H1 (cell line): ENCODE data around the gene DMRTA1. TPM values are rescaled to one million over a fixed set of nuclear protein-coding genes. Genes with fewer than 3 reads are reported as not detected.

Experiments
- CTCF ChIA-PET: fragments of 300-600 bp; sonication (Branson Sonifier 250); formaldehyde crosslinking; loops from one replicate; lab custom pipeline; 2021; ENCODE audit not compliant: partially characterized antibody; lab: Charles Lee
- POLR2A ChIA-PET: fragments of 300-600 bp; sonication (Branson Sonifier 250); formaldehyde crosslinking; loops from one replicate; lab custom pipeline; 2021; ENCODE audit warnings: inconsistent platforms; ENCODE audit not compliant: partially characterized antibody; lab: Charles Lee
- DNase-seq, 2 experiments: peaks; one replicate each; pipeline versions ENCODE4 v3.0.0 to v3.0.0-alpha.2; 2010 to 2022; ENCODE audit warnings: low spot score in 2 of 2, low read depth in 1 of 2, mixed read lengths in 1 of 2
- FAIRE-seq: peaks from 2 replicates; lab custom pipeline; 2011; peaks lifted over from hg19 to GRCh38; lab: Jason Lieb, UNC
- H2AFZ ChIP-seq: 2 replicates; pipeline ENCODE4 v1.8.1; 2012; ENCODE audit warnings: low read length, inconsistent platforms
- H2AK5ac ChIP-seq: 2 replicates; pipeline ENCODE4 v1.6.1; 2013; ENCODE audit warnings: low read depth, low read length
- H2BK120ac ChIP-seq: replicated peaks from 2 replicates; pipeline ENCODE3; 2013; ENCODE audit warnings: low read depth, low read length, inconsistent platforms
- H2BK12ac ChIP-seq: 2 replicates; pipeline ENCODE4 v1.6.1; 2013; ENCODE audit warnings: low read depth, low read length
- H2BK15ac ChIP-seq: 2 replicates; pipeline ENCODE4 v1.6.1; 2013; ENCODE audit warnings: low read length
- H2BK20ac ChIP-seq: 2 replicates; pipeline ENCODE4 v1.6.1; 2013; ENCODE audit warnings: low read length
- H2BK5ac ChIP-seq: 2 replicates; pipeline ENCODE4 v1.6.1; 2013; ENCODE audit warnings: low read depth, low read length
- H3K14ac ChIP-seq: 2 replicates; pipeline ENCODE4 v1.6.1; 2013; ENCODE audit warnings: inconsistent platforms; ENCODE audit not compliant: insufficient read length
- H3K18ac ChIP-seq: 2 replicates; pipeline ENCODE4 v1.6.1; 2013; ENCODE audit warnings: low read length; ENCODE audit errors: extremely low read depth
- H3K23ac ChIP-seq: 2 replicates; pipeline ENCODE4 v1.6.1; 2013; ENCODE audit warnings: inconsistent platforms; ENCODE audit not compliant: insufficient read length
- H3K23me2 ChIP-seq: 2 replicates; pipeline ENCODE4 v1.6.1; 2013; ENCODE audit warnings: low read depth, low read length
- H3K27ac ChIP-seq: 2 replicates; pipeline ENCODE4 v1.6.1; 2011; ENCODE audit warnings: low read depth, low read length, inconsistent platforms
- H3K27me3 ChIP-seq, 4 experiments: replicated peaks in 1 of 4; 1 replicate in 1 of 4; 2 replicates in 3 of 4; pipeline versions ENCODE4 v1.6.1 to v1.8.1; 2011 to 2013; ENCODE audit warnings: low read length in 3 of 4, mild to moderate bottlenecking in 3 of 4, inconsistent platforms in 2 of 4, mixed read lengths in 2 of 4, moderate library complexity in 1 of 4; ENCODE audit not compliant: control insufficient read depth in 3 of 4, insufficient read depth in 3 of 4; ENCODE audit errors: extremely low read depth in 1 of 4
- H3K36me3 ChIP-seq, 4 experiments: 2 replicates each; pipeline versions ENCODE4 v1.6.1 to v1.8.1; 2011 to 2013; ENCODE audit warnings: mild to moderate bottlenecking in 4 of 4, low read length in 3 of 4, moderate library complexity in 2 of 4, control low read depth in 1 of 4, inconsistent platforms in 1 of 4; ENCODE audit not compliant: insufficient read depth in 4 of 4, control insufficient read depth in 2 of 4
- H3K4ac ChIP-seq: replicated peaks from 2 replicates; pipeline ENCODE3; 2013; ENCODE audit warnings: low read length, low read depth, mixed read lengths, inconsistent platforms; ENCODE audit not compliant: insufficient read length
- H3K4me1 ChIP-seq, 4 experiments: replicated peaks in 1 of 4; 1 replicate in 1 of 4; 2 replicates in 3 of 4; pipeline versions ENCODE4 v1.6.1 to v1.8.1; 2011 to 2013; ENCODE audit warnings: low read length in 3 of 4, inconsistent platforms in 2 of 4, mixed read lengths in 1 of 4; ENCODE audit not compliant: insufficient read depth in 4 of 4, control insufficient read depth in 3 of 4
- H3K4me2 ChIP-seq, 2 experiments: 2 replicates each; pipeline versions ENCODE4 v1.6.1 to v1.8.1; 2011 to 2013; ENCODE audit warnings: low read depth in 2 of 2, low read length in 2 of 2, control low read depth in 1 of 2, inconsistent platforms in 1 of 2, mild to moderate bottlenecking in 1 of 2; ENCODE audit not compliant: insufficient read depth in 1 of 2
- H3K4me3 ChIP-seq, 4 experiments: fragments of 200-600, 300-600 bp in 1 of 4; sonication (generic), shearing (Covaris generic), sonication (Bioruptor Twin) in 1 of 4; 2 replicates each; pipeline versions ENCODE4 v1.5.1 to v1.8.1; 2011 to 2016; ENCODE audit warnings: low read length in 4 of 4, low read depth in 3 of 4, control low read depth in 2 of 4, inconsistent platforms in 2 of 4, mild to moderate bottlenecking in 2 of 4, mixed read lengths in 1 of 4, moderate library complexity in 1 of 4; ENCODE audit not compliant: insufficient read depth in 2 of 4; ENCODE audit errors: extremely low read depth in 1 of 4
- H3K56ac ChIP-seq: replicated peaks from 2 replicates; pipeline ENCODE3; 2013; ENCODE audit warnings: low read depth, mild to moderate bottlenecking, mixed read lengths, low read length, inconsistent platforms; ENCODE audit not compliant: insufficient read length
- H3K79me1 ChIP-seq: 2 replicates; pipeline ENCODE4 v1.6.1; 2013; ENCODE audit warnings: low read depth, low read length, control low read depth
- H3K79me2 ChIP-seq, 2 experiments: 2 replicates each; pipeline versions ENCODE4 v1.6.1 to v1.8.1; 2012 to 2013; ENCODE audit warnings: low read length in 2 of 2, mild to moderate bottlenecking in 2 of 2, inconsistent platforms in 1 of 2; ENCODE audit not compliant: insufficient read depth in 2 of 2, control insufficient read depth in 1 of 2
- H3K9ac ChIP-seq, 4 experiments: replicated peaks in 1 of 4; 1 replicate in 1 of 4; 2 replicates in 3 of 4; pipeline versions ENCODE4 v1.6.1 to v1.8.1; 2011 to 2013; ENCODE audit warnings: low read depth in 3 of 4, low read length in 3 of 4, control low read depth in 2 of 4, mild to moderate bottlenecking in 2 of 4, moderate library complexity in 2 of 4, inconsistent platforms in 1 of 4; ENCODE audit errors: extremely low read depth in 1 of 4
- H3K9me3 ChIP-seq, 2 experiments: 2 replicates each; pipeline versions ENCODE4 v1.6.1 to v1.8.1; 2012 to 2013; ENCODE audit warnings: mild to moderate bottlenecking in 2 of 2, moderate library complexity in 2 of 2, control low read depth in 1 of 2, inconsistent platforms in 1 of 2, low read depth in 1 of 2, low read length in 1 of 2, mixed read lengths in 1 of 2; ENCODE audit not compliant: insufficient read depth in 2 of 2
- H4K20me1 ChIP-seq, 2 experiments: replicated peaks in 1 of 2; 2 replicates each; pipeline versions ENCODE3 to v1.8.1; 2011 to 2013; ENCODE audit warnings: inconsistent platforms in 2 of 2, low read length in 2 of 2, mild to moderate bottlenecking in 1 of 2; ENCODE audit not compliant: insufficient read depth in 2 of 2, control insufficient read depth in 1 of 2
- H4K5ac ChIP-seq: 2 replicates; pipeline ENCODE4 v1.6.1; 2013; ENCODE audit warnings: low read length, low read depth, mixed read lengths, inconsistent platforms; ENCODE audit not compliant: insufficient read length
- H4K8ac ChIP-seq: 2 replicates; pipeline ENCODE4 v1.8.0; 2013; ENCODE audit warnings: mild to moderate bottlenecking, moderate library complexity, low read length, inconsistent platforms; ENCODE audit not compliant: insufficient read depth; ENCODE audit errors: extremely low read depth
- H4K91ac ChIP-seq: replicated peaks from 2 replicates; pipeline ENCODE3; 2013; ENCODE audit warnings: low read length, mixed read lengths, inconsistent platforms; ENCODE audit not compliant: insufficient read length
- CHD1 ChIP-seq: IDR thresholded peaks from 2 replicates; pipeline ENCODE4 v1.6.1; 2012; ENCODE audit warnings: low read depth, low read length, improper control_type of control experiment
- CREB1 ChIP-seq: IDR thresholded peaks from 2 replicates; pipeline ENCODE4 v1.6.1; 2012; ENCODE audit warnings: inconsistent platforms
- GABPA ChIP-seq: IDR thresholded peaks from 2 replicates; pipeline ENCODE4 v1.6.1; 2011; ENCODE audit warnings: mild to moderate bottlenecking, low read length, moderate library complexity, borderline replicate concordance; ENCODE audit not compliant: insufficient read depth
- JUND ChIP-seq: IDR thresholded peaks from 2 replicates; pipeline ENCODE4 v1.6.1; 2011; ENCODE audit warnings: mild to moderate bottlenecking, improper control_type of control experiment, low read length
- KDM5A ChIP-seq: fragments of 200-600 bp; IDR thresholded peaks from 2 replicates; pipeline ENCODE4 v1.7.1; 2012; ENCODE audit warnings: mild to moderate bottlenecking, low read length, inconsistent platforms, mixed read lengths
- TBP ChIP-seq: IDR thresholded peaks from 2 replicates; pipeline ENCODE4 v1.6.1; 2011; ENCODE audit warnings: low read depth, low read length, improper control_type of control experiment
- YY1 ChIP-seq: IDR thresholded peaks from 2 replicates; pipeline ENCODE4 v1.6.1; 2011; ENCODE audit warnings: low read depth, mild to moderate bottlenecking, low read length
- WGBS, 2 experiments: shearing (Covaris generic) in 1 of 2; methylation state at CpG; one replicate each; pipeline versions ENCODE4 v1.1.6 to v1.1.7; 2013 to 2015; ENCODE audit warnings: low lambda C conversion rate in 2 of 2, mixed read lengths in 2 of 2, inconsistent platforms in 1 of 2, low coverage in 1 of 2, missing lambda C conversion rate in 1 of 2; ENCODE audit not compliant: insufficient replicate concordance in 2 of 2, insufficient coverage in 1 of 2, insufficient read length in 1 of 2; ENCODE audit errors: extremely low coverage in 1 of 2, missing lambda C conversion rate in 1 of 2; 5-methylcytosine and 5-hydroxymethylcytosine counted together
- polyA plus RNA-seq, 7 experiments: library from polyadenylated mRNA; depleted of rRNA in 3 of 7; stranded (reverse) in 5 of 7; unstranded in 2 of 7; fragments of >200 nt in 5 of 7; fragments of 200-250 nt in 2 of 7; gene quantifications; 1 replicate in 5 of 7; 2 replicates in 1 of 7; 4 replicates in 1 of 7; pipeline versions ENCODE4 v1.2.1 to v1.2.3, GENCODE V29; 2011 to 2013; ENCODE audit warnings: missing spikeins in 2 of 7, mixed read lengths in 2 of 7
- total RNA-seq: library from RNA; stranded (reverse); fragmentation: NEBNext Ultra II Directional; extraction: Animal tissue kit (Norgen Biotek cat#: 25700); gene quantifications from 2 replicates; pipeline ENCODE4 v1.2.1, GENCODE V29; 2021

Gene DMRTA1
- total and polyA plus RNA-seq, 2 of the 8 experiments (the other 6 are each of a cell fraction or from before 2014, with no cell fraction given): 1.5 to 3.3 TPM

GRCh38 chr9:22401671-22402070, 45.0 kb upstream of the DMRTA1 start:
- Histone ChIP-seq H4K91ac (no peak overlapping the region), H3K27ac (no peak overlapping the region), H3K79me2 (no peaks in the 10 kb centered on the region), H3K56ac (no peak overlapping the region), H4K20me1 (no peaks in the 10 kb centered on the region), H3K18ac (no peak overlapping the region), H2BK15ac (no peak overlapping the region), H3K79me1 (no peaks in the 10 kb centered on the region), H3K4ac (no peak overlapping the region), H2BK120ac (no peak overlapping the region), H3K36me3 (no peaks in the 10 kb centered on the region), H3K9me3 (no peaks in the 10 kb centered on the region), H3K4me3 (no peak overlapping the region), H2AK5ac (no peak overlapping the region), H3K9ac (no peak overlapping the region), H3K4me1 (no peaks in the 10 kb centered on the region), H3K14ac (no peak overlapping the region), H2BK20ac (no peak overlapping the region), H4K5ac (no peak overlapping the region), H3K23me2 (no peaks in the 10 kb centered on the region), H2AFZ (no peak overlapping the region), H2BK5ac (no peak overlapping the region), H3K23ac (no peak overlapping the region), H3K27me3 (no peaks in the 10 kb centered on the region), H4K8ac (no peak overlapping the region), H3K4me2 (no peak overlapping the region), H2BK12ac (no peak overlapping the region)
- CTCF ChIA-PET: interaction anchor here (0.6 to 1.2 kb wide), 2 partner anchors 22 to 51 kb away, joined by 3 to 4 read pairs; no protein-coding TSS in a partner anchor
- FAIRE-seq (no peak), DNase-seq (no peak)
- TF ChIP-seq KDM5A (no peak), CREB1 (no peak), TBP (no peak), CHD1 (no peak), JUND (no peak), GABPA (no peak), YY1 (no peak)
- WGBS, 2 experiments: 71% methylated on average over 2 of the region's 2 CpGs; no CpG with 5 or more reads in 1 of the 2 experiments
- POLR2A ChIA-PET: no interaction called here
